IMR-90 (cell line): ENCODE results near the gene DUSP6. TPM values are rescaled to one million over a fixed set of nuclear protein-coding genes. Genes with fewer than 3 reads are reported as not detected.

Source experiments
- ATAC-seq: fragments of 200-7000 bp; cut with Tn5 transposase; 2 replicates; pipeline ENCODE4 v1.9.1; 2020; ENCODE audit warnings: low read depth, mild to moderate bottlenecking, moderate library complexity
- BruUV-seq: library from RNA; stranded (reverse); fragments of 400-500 nt; replicated peaks from 2 replicates; lab custom pipeline; 2021; lab: Mats Ljungman, UMichigan
- CTCF ChIA-PET: fragments of 300-600 bp; formaldehyde crosslinking; extraction: SDS; loops from one replicate; lab custom pipeline; 2021; ENCODE audit warnings: antibody characterized with exemption; lab: Yijun Ruan, JAX
- POLR2A ChIA-PET: fragments of 300-600 bp; sonication (Branson Sonifier 250); formaldehyde crosslinking; loops from one replicate; lab custom pipeline; 2022; ENCODE audit warnings: antibody characterized with exemption; ENCODE audit not compliant: unreplicated experiment; lab: Charles Lee
- DNase-seq: peaks from one replicate; pipeline ENCODE4 v3.0.0; 2013
- H2AFZ ChIP-seq: replicated peaks from 2 replicates; pipeline ENCODE3; 2013; ENCODE audit warnings: low read length, mild to moderate bottlenecking; ENCODE audit not compliant: poor library complexity
- H2AK5ac ChIP-seq: 2 replicates; pipeline ENCODE4 v1.6.1; 2013; ENCODE audit warnings: low read depth, low read length, inconsistent platforms
- H2AK9ac ChIP-seq: replicated peaks from 2 replicates; pipeline ENCODE3; 2013; ENCODE audit warnings: mild to moderate bottlenecking, low read depth, low read length, moderate library complexity; ENCODE audit not compliant: poor library complexity
- H2BK120ac ChIP-seq: 2 replicates; pipeline ENCODE4 v1.6.1; 2013; ENCODE audit warnings: low read depth, low read length, inconsistent platforms
- H2BK15ac ChIP-seq: 3 replicates; pipeline ENCODE4 v1.6.1; 2013; ENCODE audit warnings: low read depth, low read length, inconsistent platforms
- H2BK20ac ChIP-seq: 2 replicates; pipeline ENCODE4 v1.6.1; 2013; ENCODE audit warnings: low read depth, mild to moderate bottlenecking, inconsistent platforms, low read length, moderate library complexity
- H2BK5ac ChIP-seq: 2 replicates; pipeline ENCODE4 v1.6.1; 2013; ENCODE audit warnings: mild to moderate bottlenecking, low read depth, low read length, inconsistent platforms; ENCODE audit not compliant: poor library complexity, severe bottlenecking
- H3K14ac ChIP-seq: replicated peaks from 2 replicates; pipeline ENCODE4 v1.6.1; 2013; ENCODE audit warnings: low read depth, low read length, inconsistent platforms
- H3K18ac ChIP-seq: 2 replicates; pipeline ENCODE4 v1.6.1; 2013; ENCODE audit warnings: low read depth, low read length, control low read depth
- H3K23ac ChIP-seq: 2 replicates; pipeline ENCODE4 v1.6.1; 2013; ENCODE audit warnings: low read depth, low read length, inconsistent platforms
- H3K27ac ChIP-seq: 2 replicates; pipeline ENCODE4 v1.5.1; 2013; ENCODE audit warnings: mild to moderate bottlenecking, control low read depth, low read length; ENCODE audit not compliant: insufficient read depth
- H3K27me3 ChIP-seq: 2 replicates; pipeline ENCODE4 v1.6.1; 2013; ENCODE audit warnings: low read length; ENCODE audit not compliant: control insufficient read depth, insufficient read depth
- H3K36me3 ChIP-seq: 2 replicates; pipeline ENCODE4 v1.6.1; 2013; ENCODE audit warnings: low read length, mixed read lengths; ENCODE audit not compliant: control insufficient read depth, insufficient read depth
- H3K4ac ChIP-seq: 2 replicates; pipeline ENCODE4 v1.6.1; 2013; ENCODE audit warnings: low read depth, low read length, inconsistent platforms
- H3K4me1 ChIP-seq: 2 replicates; pipeline ENCODE4 v1.6.1; 2013; ENCODE audit warnings: low read length, mixed read lengths; ENCODE audit not compliant: control insufficient read depth, insufficient read depth
- H3K4me2 ChIP-seq: 2 replicates; pipeline ENCODE4 v1.6.1; 2013; ENCODE audit warnings: low read depth, mild to moderate bottlenecking, control low read depth, low read length, moderate library complexity
- H3K4me3 ChIP-seq: 2 replicates; pipeline ENCODE4 v1.5.1; 2013; ENCODE audit warnings: low read depth, mild to moderate bottlenecking, control low read depth, low read length, moderate library complexity; ENCODE audit not compliant: insufficient read depth
- H3K56ac ChIP-seq: 2 replicates; pipeline ENCODE4 v1.6.1; 2013; ENCODE audit warnings: low read length, inconsistent platforms; ENCODE audit not compliant: insufficient read depth; ENCODE audit errors: extremely low read depth
- H3K79me1 ChIP-seq, 2 experiments: 2 replicates each; pipeline ENCODE4 v1.6.1; 2013; ENCODE audit warnings: low read length in 2 of 2, inconsistent platforms in 1 of 2, low read depth in 1 of 2
- H3K9ac ChIP-seq: 2 replicates; pipeline ENCODE4 v1.6.1; 2013; ENCODE audit warnings: low read depth, low read length, control low read depth
- H3K9me1 ChIP-seq: 2 replicates; pipeline ENCODE4 v1.6.1; 2013; ENCODE audit warnings: low read length, inconsistent platforms; ENCODE audit not compliant: insufficient read depth
- H3K9me3 ChIP-seq: 2 replicates; pipeline ENCODE4 v1.6.1; 2013; ENCODE audit warnings: low read length; ENCODE audit not compliant: control insufficient read depth, insufficient read depth
- H4K20me1 ChIP-seq: 2 replicates; pipeline ENCODE4 v1.6.1; 2013; ENCODE audit warnings: low read length, inconsistent platforms; ENCODE audit not compliant: insufficient read depth
- H4K5ac ChIP-seq: 2 replicates; pipeline ENCODE4 v1.6.1; 2013; ENCODE audit warnings: mild to moderate bottlenecking, low read depth, low read length, control low read depth
- H4K8ac ChIP-seq, 2 experiments: 2 replicates each; pipeline ENCODE4 v1.6.1; 2013; ENCODE audit warnings: low read depth in 2 of 2, low read length in 2 of 2, control low read depth in 1 of 2, inconsistent platforms in 1 of 2
- H4K91ac ChIP-seq: 2 replicates; pipeline ENCODE4 v1.6.1; 2013; ENCODE audit warnings: low read depth, low read length, inconsistent platforms; ENCODE audit not compliant: insufficient read depth
- CHD1 ChIP-seq: IDR thresholded peaks from 2 replicates; pipeline ENCODE4 v1.6.1; 2012; ENCODE audit warnings: low read depth, low read length, improper control_type of control experiment
- MAFK ChIP-seq: IDR thresholded peaks from 2 replicates; pipeline ENCODE4 v1.6.1; 2012; ENCODE audit warnings: low read depth, low read length, improper control_type of control experiment
- MAZ ChIP-seq: IDR thresholded peaks from 2 replicates; pipeline ENCODE4 v1.6.1; 2012; ENCODE audit warnings: low read depth, mild to moderate bottlenecking, low read length, improper control_type of control experiment, moderate library complexity, borderline replicate concordance
- RAD21 ChIP-seq: IDR thresholded peaks from 2 replicates; pipeline ENCODE4 v1.6.1; 2012; ENCODE audit warnings: low read length, improper control_type of control experiment
- RFX5 ChIP-seq: IDR thresholded peaks from 2 replicates; pipeline ENCODE4 v1.8.0; 2012; ENCODE audit warnings: low read depth, mild to moderate bottlenecking, low read length, moderate library complexity
- SMC3 ChIP-seq: fragments of 150-350 bp; IDR thresholded peaks from 2 replicates; pipeline ENCODE4 v1.6.1; 2016; ENCODE audit warnings: low read depth, mild to moderate bottlenecking, antibody characterized with exemption, low read length, moderate library complexity
- WGBS, 2 experiments: methylation state at CpG; one replicate each; pipeline versions ENCODE4 v1.1.5 to v1.1.7; 2013; ENCODE audit warnings: missing lambda C conversion rate in 2 of 2; ENCODE audit not compliant: insufficient read length in 1 of 2; ENCODE audit errors: extremely low coverage in 2 of 2; 5-methylcytosine and 5-hydroxymethylcytosine counted together
- dilution Hi-C: fragments of 300-500 bp; cut with HindIII; formaldehyde crosslinking; loops from one replicate; pipeline ENCODE4 v1.14.3; 2018; ENCODE audit warnings: low sequenced_read_pairs; ENCODE audit not compliant: unreplicated experiment
- in situ Hi-C: fragments of 300-500 bp; cut with MboI; formaldehyde crosslinking; loops from 3 replicates; pipeline ENCODE4 v1.14.3; 2019; ENCODE audit warnings: low sequenced_read_pairs, inconsistent platforms, mixed read lengths
- intact Hi-C: fragments of 100-400 bp; cut with micrococcal nuclease; formaldehyde crosslinking; loops from 2 replicates; pipeline ENCODE4 v1.10.0; 2022
- polyA plus RNA-seq, 3 experiments: library from polyadenylated mRNA; depleted of rRNA; stranded (reverse); fragments of >200 nt; gene quantifications; 2 replicates each; pipeline ENCODE4 v1.2.3, GENCODE V29; 2012; ENCODE audit warnings: low replicate concordance in 1 of 3
- total RNA-seq: library from RNA; depleted of rRNA; stranded (reverse); fragments of >200 nt; gene quantifications from 2 replicates; pipeline ENCODE4 v1.2.3, GENCODE V29; 2012
- TF ChIP-seq, protein P1 (sequence below): fragments of 150-350 bp; IDR thresholded peaks from 2 replicates; pipeline ENCODE4 v1.6.1; 2017; ENCODE audit warnings: mild to moderate bottlenecking, antibody characterized with exemption, low read length, low read depth
- TF ChIP-seq, protein P2 (sequence below): conservative IDR thresholded peaks from 2 replicates; pipeline ENCODE4 v1.5.1; 2012; ENCODE audit warnings: mild to moderate bottlenecking, low read depth, low read length, improper control_type of control experiment

The DUSP6 gene
- total and polyA plus RNA-seq, 2 of the 4 experiments (the other 2 are of a cell fraction), result 38.5 to 70.1 TPM

DNA sequence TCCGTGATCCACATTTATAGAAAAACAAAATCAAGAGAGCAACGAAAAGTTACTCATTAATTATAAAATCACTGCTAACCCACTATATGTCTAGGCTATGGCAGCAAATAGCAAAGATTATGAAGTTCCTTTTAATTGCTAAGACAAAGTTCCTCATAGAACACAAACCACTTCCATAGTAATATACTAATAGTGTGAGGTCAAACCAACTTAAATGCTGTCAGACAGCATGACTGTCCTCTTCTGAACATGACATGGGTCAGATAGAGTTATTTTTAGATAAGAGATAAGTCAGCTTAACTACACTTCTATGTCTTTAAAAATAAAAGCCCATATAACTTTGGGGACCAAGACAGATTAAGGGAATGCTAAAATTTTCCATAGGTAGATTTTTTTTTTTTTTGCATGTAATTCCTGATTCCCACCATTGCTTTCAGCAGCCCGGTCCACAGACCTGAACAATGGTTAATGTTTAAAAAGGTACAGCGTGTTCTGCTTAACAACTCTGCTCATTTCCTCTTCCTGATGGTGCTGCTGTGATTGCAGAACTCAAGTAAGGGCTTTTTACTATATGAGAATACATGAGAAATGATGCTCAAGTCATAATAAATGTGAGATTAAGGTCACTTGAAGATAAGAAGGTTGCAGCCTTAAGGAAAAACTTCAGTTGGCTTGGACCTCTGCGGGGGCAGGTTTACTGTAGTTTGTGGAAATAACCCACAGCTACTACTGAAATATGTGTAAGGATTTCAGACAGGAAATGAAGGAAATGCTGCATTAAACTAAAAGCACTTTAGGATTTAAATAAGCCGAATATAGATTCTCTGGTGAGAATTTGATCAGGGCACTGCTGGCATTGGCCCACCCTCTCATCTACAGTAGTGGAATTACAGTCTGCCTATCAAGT is 37.7 kb upstream of the DUSP6 start:
- intact Hi-C loops (no loop called here), in situ Hi-C loops (no loop called here), dilution Hi-C loops (no loop called here)
- POLR2A ChIA-PET, result no interaction called here
- no TSS peak for BruUV-seq
- TF ChIP-seq RFX5 (no peak), MAZ (no peak), RAD21 (no peak), CHD1 (no peak), MAFK (no peak), SMC3 (no peak)
- TF ChIP-seq, protein P1, sequence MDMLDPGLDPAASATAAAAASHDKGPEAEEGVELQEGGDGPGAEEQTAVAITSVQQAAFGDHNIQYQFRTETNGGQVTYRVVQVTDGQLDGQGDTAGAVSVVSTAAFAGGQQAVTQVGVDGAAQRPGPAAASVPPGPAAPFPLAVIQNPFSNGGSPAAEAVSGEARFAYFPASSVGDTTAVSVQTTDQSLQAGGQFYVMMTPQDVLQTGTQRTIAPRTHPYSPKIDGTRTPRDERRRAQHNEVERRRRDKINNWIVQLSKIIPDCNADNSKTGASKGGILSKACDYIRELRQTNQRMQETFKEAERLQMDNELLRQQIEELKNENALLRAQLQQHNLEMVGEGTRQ, result no peak
- TF ChIP-seq, protein P2, sequence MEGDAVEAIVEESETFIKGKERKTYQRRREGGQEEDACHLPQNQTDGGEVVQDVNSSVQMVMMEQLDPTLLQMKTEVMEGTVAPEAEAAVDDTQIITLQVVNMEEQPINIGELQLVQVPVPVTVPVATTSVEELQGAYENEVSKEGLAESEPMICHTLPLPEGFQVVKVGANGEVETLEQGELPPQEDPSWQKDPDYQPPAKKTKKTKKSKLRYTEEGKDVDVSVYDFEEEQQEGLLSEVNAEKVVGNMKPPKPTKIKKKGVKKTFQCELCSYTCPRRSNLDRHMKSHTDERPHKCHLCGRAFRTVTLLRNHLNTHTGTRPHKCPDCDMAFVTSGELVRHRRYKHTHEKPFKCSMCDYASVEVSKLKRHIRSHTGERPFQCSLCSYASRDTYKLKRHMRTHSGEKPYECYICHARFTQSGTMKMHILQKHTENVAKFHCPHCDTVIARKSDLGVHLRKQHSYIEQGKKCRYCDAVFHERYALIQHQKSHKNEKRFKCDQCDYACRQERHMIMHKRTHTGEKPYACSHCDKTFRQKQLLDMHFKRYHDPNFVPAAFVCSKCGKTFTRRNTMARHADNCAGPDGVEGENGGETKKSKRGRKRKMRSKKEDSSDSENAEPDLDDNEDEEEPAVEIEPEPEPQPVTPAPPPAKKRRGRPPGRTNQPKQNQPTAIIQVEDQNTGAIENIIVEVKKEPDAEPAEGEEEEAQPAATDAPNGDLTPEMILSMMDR, result no peak
- no peak overlapping the region for H3K9ac ChIP-seq
- no peak overlapping the region for H2AK5ac ChIP-seq
- WGBS, 2 experiments, result no CpG with 5 or more reads among the region's 6 CpGs
- no peak overlapping the region for H3K4me2 ChIP-seq
- H3K27ac ChIP-seq, result no peak overlapping the region
- peak overlapping the region; percentile 0; the same call in 1 of the 2 replicates for H4K91ac ChIP-seq
- H3K9me1 ChIP-seq, result peaks cover 12% of the 10 kb centered on the region
- peak overlapping the region; percentile 74 for H3K14ac ChIP-seq
- no peaks in the 10 kb centered on the region for H3K9me3 ChIP-seq
- H2BK120ac ChIP-seq, result peak overlapping the region; percentile 82; the same call in 1 of the 2 replicates
- peak overlapping the region; percentile 65 for H2BK5ac ChIP-seq
- H3K27me3 ChIP-seq, result no peaks in the 10 kb centered on the region
- no peak overlapping the region for H2AK9ac ChIP-seq
- no peaks in the 10 kb centered on the region for H4K20me1 ChIP-seq
- peak overlapping the region; percentile 76 for H3K23ac ChIP-seq
- H2BK15ac ChIP-seq, result peak overlapping the region; percentile 86; the same call in 1 of the 3 replicates
- H4K5ac ChIP-seq, result no peak overlapping the region
- peak overlapping the region; percentile 84; the same call in 1 of the 2 replicates for H3K18ac ChIP-seq
- no peak overlapping the region for H3K4me3 ChIP-seq
- ATAC-seq (peak; percentile 24), DNase-seq (peak; percentile 54)
- CTCF ChIA-PET, result no interaction called here
- H3K56ac ChIP-seq, result no peak overlapping the region; the same call in 1 of the 2 replicates
- peak overlapping the region; percentile 82; the same call in 1 of the 2 replicates for H2BK20ac ChIP-seq
- 0 out of 4 replicates have a peak, but pooled peaks cover 0 to 5% of the 10 kb centered on the region in 2 experiments for H3K79me1 ChIP-seq
- no peaks in the 10 kb centered on the region for H3K36me3 ChIP-seq
- H4K8ac ChIP-seq, result peak overlapping the region; percentile 48 to 86
- H3K4ac ChIP-seq, result peak overlapping the region; percentile 21; the same call in 1 of the 2 replicates
- H2AFZ ChIP-seq, result no peak overlapping the region
- H3K4me1 ChIP-seq, result peaks cover 12% of the 10 kb centered on the region
